HG03108 (cell line): ENCODE results near the gene FUT3.
"Not testable (repeated sequence)": the region's sequence is repeated elsewhere in the genome, so short reads cannot be mapped to it uniquely, and the experiment has no call there.

Source experiments
- ATAC-seq: cut with Tn5 transposase; IDR thresholded peaks from one replicate; pipeline ENCODE4 v1.9.1; 2021; ENCODE audit warnings: moderate library complexity; ENCODE audit not compliant: unreplicated experiment

FUT3 gene

GRCh38 chr19:5882421-5882968 is 31.2 kb upstream of the FUT3 start:
- no peak for ATAC-seq

- no peak for ATAC-seq
Observed at GRCh38 chr19:5881543-5882299, 30.5 kb upstream of the FUT3 start.

DNA sequence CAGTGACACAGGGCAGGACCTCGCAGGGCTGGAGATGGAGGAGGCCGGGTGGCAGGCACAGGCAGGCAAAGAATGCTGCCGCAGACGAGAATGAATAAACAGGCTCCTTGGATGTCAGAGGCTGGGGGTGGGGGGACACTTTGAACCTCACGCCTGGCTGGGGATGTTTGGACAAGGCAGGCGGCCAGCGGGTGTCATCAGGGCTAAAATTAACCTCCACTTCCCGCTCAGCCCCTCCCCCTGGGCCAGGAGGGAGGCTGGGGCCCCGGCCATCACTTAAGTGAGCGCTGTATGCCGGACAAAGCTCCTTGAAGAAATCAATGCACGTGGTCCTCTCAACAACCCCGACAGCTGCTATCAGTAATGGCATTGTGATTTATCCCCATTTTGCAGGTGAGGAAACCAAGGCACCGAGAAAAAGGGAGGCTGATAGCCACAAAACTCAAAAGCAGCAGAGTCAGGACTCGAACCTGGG is 29.4 kb upstream of the FUT3 start:
- ATAC-seq, result no peak

- ATAC-seq, result no peak
Observed at GRCh38 chr19:5880196-5880595, 28.9 kb upstream of the FUT3 start.

DNA sequence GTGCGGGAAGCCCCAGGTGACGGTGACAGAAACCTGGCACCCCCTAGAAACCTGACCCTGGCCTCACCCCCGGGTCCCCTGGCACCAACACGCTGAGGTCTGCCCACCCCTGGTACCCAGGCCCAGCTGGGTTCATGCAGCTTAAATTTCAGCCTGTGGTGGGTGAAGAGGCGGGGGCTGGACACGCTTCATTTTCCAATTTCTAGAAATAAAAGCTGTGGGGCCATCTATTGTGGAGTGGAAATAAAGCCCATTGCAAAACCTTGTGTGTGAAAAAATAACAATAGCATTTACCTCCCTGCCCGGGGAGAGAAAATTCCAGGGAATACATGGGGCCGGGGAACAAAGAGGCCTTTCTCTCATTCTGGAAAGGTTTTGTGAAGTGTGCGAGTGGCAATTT is 26.6 kb upstream of the FUT3 start:
- ATAC-seq, result no peak

DNA sequence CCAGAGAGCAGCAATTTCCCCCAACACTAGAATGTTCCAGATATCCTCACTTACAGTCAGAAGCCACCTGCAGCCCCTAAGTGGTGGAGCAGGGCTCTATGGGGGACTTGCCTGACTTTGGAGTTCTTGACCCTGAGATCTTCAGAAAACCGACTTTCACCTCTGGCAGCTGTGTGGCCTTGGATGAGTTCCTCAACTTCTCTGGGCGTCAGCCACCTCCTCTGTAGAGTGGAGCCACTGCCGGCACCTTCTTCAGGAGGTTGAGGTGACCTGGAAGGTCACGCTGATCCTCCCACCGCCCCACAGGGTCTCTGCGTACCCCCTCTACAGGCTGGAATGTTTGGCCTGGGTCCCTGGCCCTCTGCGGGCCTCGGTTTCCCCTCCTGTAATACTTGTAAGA is 26.2 kb upstream of the FUT3 start:
- ATAC-seq, result no peak

DNA sequence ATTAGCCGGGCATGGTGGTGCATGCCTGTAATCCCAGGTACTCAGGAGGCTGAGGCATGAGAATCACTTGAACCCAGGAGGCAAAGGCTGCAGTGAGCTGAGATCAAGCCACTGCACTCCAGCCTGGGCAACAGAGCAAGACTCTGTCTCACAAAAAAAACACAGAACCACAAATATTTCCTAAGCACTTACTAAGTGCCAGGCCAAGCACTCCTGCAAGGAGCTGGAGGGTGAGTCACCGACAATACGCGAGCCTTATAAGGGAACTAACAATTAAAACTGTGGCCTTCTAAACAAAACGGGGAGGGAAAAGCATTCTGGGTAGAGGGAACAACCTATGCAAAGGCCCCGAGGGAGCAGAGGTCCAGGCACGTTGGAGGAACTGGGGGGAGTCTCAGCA is 23.2 kb upstream of the FUT3 start:
- not testable (repeated sequence) for ATAC-seq

GRCh38 chr19:5873617-5874199 is 22.5 kb upstream of the FUT3 start:
- no peak for ATAC-seq

GRCh38 chr19:5870986-5871394 is 19.7 kb upstream of the FUT3 start:
- no peak for ATAC-seq

GRCh38 chr19:5867201-5868136 is 16.2 kb upstream of the FUT3 start:
- no peak for ATAC-seq

- no peak for ATAC-seq
Observed at GRCh38 chr19:5865772-5866171, 14.5 kb upstream of the FUT3 start.

- ATAC-seq, result no peak
Observed at GRCh38 chr19:5864725-5865486, 13.7 kb upstream of the FUT3 start.

- no peak for ATAC-seq
Observed at GRCh38 chr19:5864013-5864720, 12.9 kb upstream of the FUT3 start.

DNA sequence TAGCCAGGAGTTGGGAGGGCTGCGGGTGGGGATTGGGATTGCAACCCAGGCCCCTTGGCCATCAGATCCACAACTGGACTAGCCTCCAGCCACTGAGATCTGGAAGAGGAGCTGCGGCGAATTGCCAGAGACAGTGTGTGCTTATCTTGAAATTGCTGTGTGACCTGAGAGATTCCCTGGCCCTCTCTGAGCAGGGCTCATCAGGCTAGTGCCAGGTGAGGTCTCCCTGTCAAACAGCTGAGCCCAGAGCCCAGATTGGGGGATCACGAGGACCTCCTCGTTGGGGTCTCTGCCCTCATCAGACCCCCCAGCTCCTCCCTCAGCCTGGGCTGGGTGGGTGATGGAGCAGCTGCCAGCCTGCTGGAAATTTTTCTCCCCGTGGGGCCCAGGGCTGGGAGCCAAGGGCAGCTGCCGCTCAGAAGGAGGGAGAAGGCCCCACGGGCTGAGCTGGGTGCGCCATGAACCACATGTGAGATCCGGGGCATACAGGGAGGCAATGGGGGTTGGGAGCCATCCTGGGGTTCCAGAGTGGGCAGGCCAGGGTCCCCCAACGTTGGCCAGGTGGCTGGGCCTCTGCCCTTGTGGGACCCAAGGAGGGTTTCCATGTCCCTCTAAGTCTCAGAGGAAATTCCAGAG is 11.9 kb upstream of the FUT3 start:
- ATAC-seq, result no peak

DNA sequence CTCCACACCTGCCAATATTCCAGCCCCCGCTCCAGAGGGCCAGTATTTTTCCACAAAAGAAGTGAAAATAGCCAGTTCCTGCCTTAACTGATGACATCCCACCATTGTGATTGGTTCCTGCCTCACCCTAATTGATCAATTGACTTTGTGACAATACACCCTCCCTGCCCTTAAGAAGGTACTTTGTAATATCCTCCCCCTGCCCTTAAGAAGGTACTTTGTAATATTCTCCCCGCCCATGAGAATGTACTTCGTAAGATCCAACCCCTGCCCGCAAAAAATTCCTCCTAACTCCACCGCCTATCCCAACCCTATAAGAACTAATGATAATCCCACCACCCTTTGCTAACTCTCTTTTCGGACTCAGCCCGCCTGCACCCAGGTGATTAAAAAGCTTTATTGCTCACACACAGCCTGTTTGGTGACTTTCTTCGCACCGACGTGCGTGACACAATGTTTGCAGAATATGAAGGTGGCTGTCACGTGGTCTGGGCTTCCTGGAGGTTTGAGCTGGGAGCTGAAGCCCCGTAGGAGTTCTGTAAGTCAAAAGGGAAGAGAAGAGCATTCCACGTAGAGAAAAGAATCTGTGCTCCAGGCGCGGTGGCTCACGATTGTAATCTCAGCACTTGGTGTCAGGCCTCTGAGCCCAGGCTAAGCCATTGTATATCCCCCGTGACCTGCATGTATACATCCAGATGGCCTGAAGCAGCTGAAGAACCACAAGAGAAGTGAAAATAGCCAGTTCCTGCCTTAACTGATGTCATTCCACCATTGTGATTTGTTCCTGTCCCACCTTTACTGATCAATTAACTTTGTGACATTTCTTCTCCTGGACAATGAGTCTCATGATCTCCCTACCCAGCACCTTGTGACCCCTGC is 6.2 kb upstream of the FUT3 start:
- ATAC-seq, result no peak

DNA sequence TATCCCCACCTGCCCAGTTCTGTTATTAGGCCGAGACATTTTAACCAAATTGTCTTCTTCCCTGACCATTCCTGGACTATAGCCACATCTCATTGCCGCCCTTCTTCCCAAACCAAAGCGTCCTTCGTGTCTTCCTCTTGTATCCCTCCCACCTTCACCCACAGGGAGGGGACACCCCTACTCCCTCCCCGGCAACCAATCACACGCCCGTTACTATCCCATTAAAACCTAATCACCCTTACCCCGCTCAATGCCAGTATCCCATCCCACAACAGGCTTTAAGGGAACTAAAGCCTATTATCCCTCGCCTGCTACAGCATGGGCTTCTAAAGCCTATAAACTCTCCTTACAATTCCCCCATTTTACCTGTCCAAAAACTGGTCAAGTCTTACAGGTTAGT is 3.9 kb upstream of the FUT3 start:
- ATAC-seq, result not testable (repeated sequence)

GRCh38 chr19:5854121-5854520 is 2.9 kb upstream of the FUT3 start:
- not testable (repeated sequence) for ATAC-seq

- no peak for ATAC-seq
Observed at GRCh38 chr19:5850743-5851293, 431 bp downstream of the FUT3 start.
